Measurements from ENCODE around the gene RBPJ. TPM values are rescaled to one million over a fixed set of nuclear protein-coding genes. Genes with fewer than 3 reads are reported as not detected.

Gene RBPJ
- total and polyA plus RNA-seq, 2 of the 8 experiments (the other 6 are each of a cell fraction or from before 2014, with no cell fraction given), result 65.5 to 217 TPM

- no peaks in the 10 kb centered on the region for H3K36me3 ChIP-seq (ENCODE audit: control insufficient read depth in 2 of 4, insufficient read depth in 4 of 4, low read length in 3 of 4)
- H3K9me3 ChIP-seq (ENCODE audit: insufficient read depth in 2 of 2, low read depth in 1 of 2, low read length in 1 of 2), result no peaks in the 10 kb centered on the region
- no peak overlapping the region for H3K14ac ChIP-seq (ENCODE audit: insufficient read length)
- no peak overlapping the region for H2AFZ ChIP-seq (ENCODE audit: low read length)
- H4K91ac ChIP-seq (replicated peaks; ENCODE audit: insufficient read length, low read length), result peak overlapping the region; percentile 7
- peak overlapping the region; percentile 3; the same call in 1 of the 2 replicates for H2BK12ac ChIP-seq (ENCODE audit: low read depth, low read length)
- peaks cover 0 to 7% (median 2%) of the 10 kb centered on the region in 4 experiments; a peak in 5 of 7 replicates for H3K4me1 ChIP-seq (replicated peaks in 1 of 4; ENCODE audit: control insufficient read depth in 3 of 4, insufficient read depth in 4 of 4, low read length in 3 of 4)
- peak overlapping the region; percentile 87 to 95 (median 92) for H3K4me3 ChIP-seq (ENCODE audit: extremely low read depth in 1 of 4, insufficient read depth in 2 of 4, low read depth in 3 of 4, low read length in 4 of 4)
- FAIRE-seq (no peak), DNase-seq (ENCODE audit: low read depth in 1 of 2, low spot score in 2 of 2) (peak in 1 of 2 experiments; percentile 66)
- TF ChIP-seq HDAC6 (IDR thresholded peaks at IDR 0.05; ENCODE audit: low read depth, low read length) (no peak), KDM4A (IDR thresholded peaks at IDR 0.05; ENCODE audit: low read depth, low read length, severe bottlenecking) (no peak), MAFK (IDR thresholded peaks at IDR 0.05; ENCODE audit: low read depth, low read length) (no peak), CREB1 (IDR thresholded peaks at IDR 0.05) (no peak), KDM5A (IDR thresholded peaks at IDR 0.05; ENCODE audit: low read length) (no peak), PHF8 (conservative IDR thresholded peaks at IDR 0.05; ENCODE audit: low read depth, low read length) (0 out of 2 replicates have a peak, but pooled peaks have one; percentile 19), POLR2A (IDR thresholded peaks at IDR 0.05; ENCODE audit: control extremely low read depth in 1 of 2, low read depth in 2 of 2, low read length in 2 of 2) (peak in 1 of 2 experiments; percentile 6; a peak in 1 of 3 replicates), EGR1 (IDR thresholded peaks at IDR 0.05; ENCODE audit: borderline replicate concordance, low read depth, low read length) (no peak), SIN3A (conservative IDR thresholded peaks at IDR 0.05 in 1 of 2, IDR thresholded peaks at IDR 0.05 in 1 of 2; ENCODE audit: low read depth in 1 of 2, low read length in 2 of 2) (peak; percentile 62 to 72; a peak in 2 of 4 replicates), SP4 (IDR thresholded peaks at IDR 0.05; ENCODE audit: low read length) (no peak)
- 1% methylated on average over 46 of the region's 52 CpGs; no CpG with 5 or more reads in 1 of the 2 experiments for WGBS, 2 experiments (ENCODE audit: extremely low coverage in 1 of 2, insufficient coverage in 1 of 2, insufficient read length in 1 of 2, insufficient replicate concordance in 2 of 2, low coverage in 1 of 2, low lambda C conversion rate in 2 of 2, missing lambda C conversion rate in 1 of 2)
- no peak overlapping the region for H2AK5ac ChIP-seq (ENCODE audit: low read depth, low read length)
- H3K4me2 ChIP-seq (ENCODE audit: insufficient read depth in 1 of 2, low read depth in 2 of 2, low read length in 2 of 2), result peak overlapping the region; percentile 63 to 71
- H3K27me3 ChIP-seq (replicated peaks in 1 of 4; ENCODE audit: control insufficient read depth in 3 of 4, extremely low read depth in 1 of 4, insufficient read depth in 3 of 4, low read length in 3 of 4), result no peaks in the 10 kb centered on the region
- H3K79me2 ChIP-seq (ENCODE audit: control insufficient read depth in 1 of 2, insufficient read depth in 2 of 2, low read length in 2 of 2), result peaks cover 53 to 56% of the 10 kb centered on the region in 2 experiments
- ChIA-PET POLR2A (ENCODE audit: partially characterized antibody) (interaction anchor here (0.8 to 3.0 kb wide), 4 partner anchors 9 to 291 kb away, joined by 3 to 20 read pairs (median 5); no protein-coding TSS in a partner anchor), CTCF (ENCODE audit: partially characterized antibody) (no interaction called here)
- H3K27ac ChIP-seq (ENCODE audit: low read depth, low read length), result peak overlapping the region; percentile 70
- H3K79me1 ChIP-seq (ENCODE audit: low read depth, low read length), result no peaks in the 10 kb centered on the region
- peak overlapping the region; percentile 78 to 94 (median 85) for H3K9ac ChIP-seq (replicated peaks in 1 of 4; ENCODE audit: extremely low read depth in 1 of 4, low read depth in 3 of 4, low read length in 3 of 4)
- peaks cover 2% of the 10 kb centered on the region for H3K23me2 ChIP-seq (ENCODE audit: low read depth, low read length)
- peak overlapping the region; percentile 83 for H4K5ac ChIP-seq (ENCODE audit: insufficient read length, low read depth, low read length)
- peak overlapping the region; percentile 70 for H3K56ac ChIP-seq (replicated peaks; ENCODE audit: insufficient read length, low read depth, low read length)
- peak overlapping the region; percentile 41 for H2BK5ac ChIP-seq (ENCODE audit: low read depth, low read length)
- H3K4ac ChIP-seq (replicated peaks; ENCODE audit: insufficient read length, low read depth, low read length), result no peak overlapping the region
- H3K23ac ChIP-seq (ENCODE audit: insufficient read length), result no peak overlapping the region
- H2BK15ac ChIP-seq (ENCODE audit: low read length), result 0 out of 2 replicates have a peak overlapping the region, but pooled peaks have one; percentile 29
- peaks cover 15 to 29% of the 10 kb centered on the region in 2 experiments for H4K20me1 ChIP-seq (replicated peaks in 1 of 2; ENCODE audit: control insufficient read depth in 1 of 2, insufficient read depth in 2 of 2, low read length in 2 of 2)
- peak overlapping the region; percentile 11; the same call in 1 of the 2 replicates for H3K18ac ChIP-seq (ENCODE audit: extremely low read depth, low read length)
- peak overlapping the region; percentile 96 for H4K8ac ChIP-seq (ENCODE audit: extremely low read depth, insufficient read depth, low read length)
- H2BK20ac ChIP-seq (ENCODE audit: low read length), result no peak overlapping the region
- H2BK120ac ChIP-seq (replicated peaks; ENCODE audit: low read depth, low read length), result no peak overlapping the region
These were observed 783 bp downstream of the RBPJ start for GRCh38 chr4:26321373-26322221.

Data from H1 (cell line).